Fibroblast of lung (primary cell): ENCODE results near the gene MPC2. TPM values are rescaled to one million over a fixed set of nuclear protein-coding genes. Genes with fewer than 3 reads are reported as not detected.
"Not testable (repeated sequence)": the region's sequence is repeated elsewhere in the genome, so short reads cannot be mapped to it uniquely, and the experiment has no call there.

Experiments
- DNase-seq, 2 donors: peaks; one replicate each; pipeline versions ENCODE4 v3.0.0 to v3.0.0-alpha.2; 2010; ENCODE audit warnings: low read depth in 2 of 2
- H2AFZ ChIP-seq: 2 replicates; pipeline ENCODE4 v1.5.1; 2012; ENCODE audit warnings: low read length, control low read depth, inconsistent platforms
- H3K27ac ChIP-seq: 2 replicates; pipeline ENCODE4 v1.5.1; 2011; ENCODE audit warnings: low read length, control low read depth; ENCODE audit not compliant: insufficient read depth
- H3K27me3 ChIP-seq: 2 replicates; pipeline ENCODE4 v1.5.1; 2011; ENCODE audit warnings: mild to moderate bottlenecking, low read length; ENCODE audit not compliant: control insufficient read depth, insufficient read depth
- H3K36me3 ChIP-seq: 2 replicates; pipeline ENCODE4 v1.5.1; 2011; ENCODE audit warnings: low read length; ENCODE audit not compliant: control insufficient read depth, insufficient read depth
- H3K4me1 ChIP-seq: 2 replicates; pipeline ENCODE4 v1.5.1; 2011; ENCODE audit warnings: low read length; ENCODE audit not compliant: control insufficient read depth, insufficient read depth; ENCODE audit errors: extremely low read depth
- H3K4me2 ChIP-seq: 2 replicates; pipeline ENCODE4 v1.5.1; 2011; ENCODE audit warnings: low read length, control low read depth; ENCODE audit not compliant: insufficient read depth; ENCODE audit errors: extremely low read depth
- H3K4me3 ChIP-seq, 4 experiments: fragments of 200-600 bp in 1 of 4; sonication (generic) in 1 of 4; replicated peaks in 1 of 4; 2 replicates each; pipeline ENCODE4 v1.5.1; 2011 to 2016; ENCODE audit warnings: low read length in 4 of 4, low read depth in 3 of 4, mild to moderate bottlenecking in 3 of 4, control low read depth in 2 of 4, inconsistent platforms in 1 of 4, mixed read lengths in 1 of 4; ENCODE audit not compliant: insufficient read depth in 1 of 4; ENCODE audit errors: control extremely low read depth in 1 of 4
- H3K79me2 ChIP-seq: 2 replicates; pipeline ENCODE4 v1.5.1; 2012; ENCODE audit warnings: mild to moderate bottlenecking, low read length, inconsistent platforms; ENCODE audit not compliant: control insufficient read depth, insufficient read depth
- H3K9ac ChIP-seq: 2 replicates; pipeline ENCODE4 v1.5.1; 2011; ENCODE audit warnings: mild to moderate bottlenecking, low read length, control low read depth; ENCODE audit not compliant: insufficient read depth
- H3K9me3 ChIP-seq: 2 replicates; pipeline ENCODE4 v1.5.1; 2012; ENCODE audit warnings: low read depth, low read length; ENCODE audit not compliant: control insufficient read depth, insufficient read depth
- H4K20me1 ChIP-seq: 2 replicates; pipeline ENCODE4 v1.5.1; 2011; ENCODE audit warnings: low read length; ENCODE audit not compliant: control insufficient read depth, insufficient read depth; ENCODE audit errors: extremely low read depth
- CTCF ChIP-seq, 2 donors: IDR thresholded peaks in 1 of 2; conservative IDR thresholded peaks in 1 of 2; 1 replicate in 1 of 2; 2 replicates in 1 of 2; pipeline ENCODE4 v1.5.1; 2011 to 2012; ENCODE audit warnings: low read length in 2 of 2, control low read depth in 1 of 2, inconsistent platforms in 1 of 2, low read depth in 1 of 2, mild to moderate bottlenecking in 1 of 2
- EZH2 ChIP-seq: IDR thresholded peaks from 2 replicates; pipeline ENCODE4 v1.5.1; 2012; ENCODE audit warnings: low read length, control low read depth, mild to moderate bottlenecking; ENCODE audit errors: missing control alignments
- polyA plus RNA-seq, 2 donors: library from polyadenylated mRNA; depleted of rRNA in 1 of 2; stranded (reverse) in 1 of 2; unstranded in 1 of 2; fragments of >200 nt; gene quantifications; 2 replicates each; pipeline ENCODE4 v1.2.1, GENCODE V29; 2011 to 2012; ENCODE audit warnings: missing spikeins in 1 of 2
- total RNA-seq: library from RNA; depleted of rRNA; stranded (reverse); fragments of >200 nt; gene quantifications from 2 replicates; pipeline ENCODE4 v1.2.1, GENCODE V29; 2014

MPC2 gene
- total and polyA plus RNA-seq, 2 donors (not counting 1 experiment from before 2014, with no cell fraction given) = 35.2 to 58.7 TPM

GRCh38 chr1:167893798-167894197, 43.1 kb downstream of the MPC2 start:
- no peaks in the 10 kb centered on the region for H3K9me3 ChIP-seq
- H3K36me3 ChIP-seq = no peaks in the 10 kb centered on the region
- no peaks in the 10 kb centered on the region for H4K20me1 ChIP-seq
- DNase-seq = no peak
- H3K27ac ChIP-seq = no peak overlapping the region
- no peaks in the 10 kb centered on the region for H3K4me1 ChIP-seq
- H3K27me3 ChIP-seq = no peaks in the 10 kb centered on the region
- no peak overlapping the region for H3K4me3 ChIP-seq
- H3K4me2 ChIP-seq = no peak overlapping the region
- H3K9ac ChIP-seq = no peak overlapping the region
- no peaks in the 10 kb centered on the region for H3K79me2 ChIP-seq
- no peak for TF ChIP-seq CTCF (conservative IDR thresholded peaks at IDR 0.05 in 1 of 2, IDR thresholded peaks at IDR 0.05 in 1 of 2; ENCODE audit: low read depth in 1 of 2, low read length in 2 of 2)
- TF ChIP-seq EZH2 = no peak
- H2AFZ ChIP-seq = no peak overlapping the region

GRCh38 chr1:167890400-167890799, 46.5 kb downstream of the MPC2 start:
- no peak for DNase-seq
- H3K4me3 ChIP-seq = no peak overlapping the region
- H3K4me2 ChIP-seq = no peak overlapping the region
- no peaks in the 10 kb centered on the region for H3K79me2 ChIP-seq
- H3K9me3 ChIP-seq = no peaks in the 10 kb centered on the region
- H3K27ac ChIP-seq = no peak overlapping the region
- no peaks in the 10 kb centered on the region for H4K20me1 ChIP-seq
- H3K4me1 ChIP-seq = no peaks in the 10 kb centered on the region
- no peaks in the 10 kb centered on the region for H3K27me3 ChIP-seq
- H2AFZ ChIP-seq = no peak overlapping the region
- no peaks in the 10 kb centered on the region for H3K36me3 ChIP-seq
- TF ChIP-seq EZH2 (no peak), CTCF (conservative IDR thresholded peaks at IDR 0.05 in 1 of 2, IDR thresholded peaks at IDR 0.05 in 1 of 2; ENCODE audit: low read depth in 1 of 2, low read length in 2 of 2) (no peak)
- H3K9ac ChIP-seq = no peak overlapping the region

- not testable (repeated sequence) for DNase-seq, H3K4me3 ChIP-seq, H3K27ac ChIP-seq, H3K9ac ChIP-seq, H2AFZ ChIP-seq, H3K9me3 ChIP-seq, H4K20me1 ChIP-seq, H3K79me2 ChIP-seq, H3K4me1 ChIP-seq, H3K4me2 ChIP-seq, H3K36me3 ChIP-seq, H3K27me3 ChIP-seq
Measured at GRCh38 chr1:167887187-167887586, 49.7 kb downstream of the MPC2 start.
